SK-N-SH (cell line): Measurements from ENCODE around the gene ARF5. TPM values are rescaled to one million over a fixed set of nuclear protein-coding genes. Genes with fewer than 3 reads are reported as not detected.

Experiments
- CTCF ChIA-PET: fragments of 300-600, 350-600 bp; formaldehyde crosslinking; extraction: SDS; loops from one replicate; lab custom pipeline; 2021; lab: Yijun Ruan, JAX
- POLR2A ChIA-PET: fragments of 350-600 bp; sonication (Branson Sonifier 250); formaldehyde crosslinking; extraction: SDS; loops from one replicate; lab custom pipeline; 2020; ENCODE audit warnings: antibody characterized with exemption, inconsistent platforms; lab: Yijun Ruan, JAX
- DNase-seq: peaks from one replicate; pipeline ENCODE4 v3.0.0; 2012
- H2AFZ ChIP-seq: fragments of 200-600 bp; sonication (generic); 2 replicates; pipeline ENCODE4 v1.8.1; 2016; ENCODE audit warnings: antibody characterized with exemption, mild to moderate bottlenecking, low read depth
- H3F3A ChIP-seq: fragments of 200-600 bp; sonication (generic); replicated peaks from 2 replicates; pipeline ENCODE3; 2016; ENCODE audit warnings: antibody characterized with exemption, mild to moderate bottlenecking; ENCODE audit not compliant: insufficient read depth
- H3K27ac ChIP-seq, 2 experiments: fragments of 200-500 bp in 1 of 2; fragments of 200-600 bp in 1 of 2; sonication (Bioruptor generic) in 1 of 2; sonication (generic), shearing (Covaris generic) in 1 of 2; 2 replicates each; pipeline versions ENCODE4 v1.5.1 to v1.6.1; 2014 to 2016; ENCODE audit warnings: low read depth in 2 of 2, inconsistent platforms in 1 of 2, low read length in 1 of 2, mild to moderate bottlenecking in 1 of 2, mixed read lengths in 1 of 2
- H3K27me3 ChIP-seq: fragments of 200-600 bp; sonication (generic), shearing (Covaris generic); 2 replicates; pipeline ENCODE4 v1.6.1; 2016; ENCODE audit warnings: mixed run types; ENCODE audit not compliant: insufficient read depth
- H3K36me3 ChIP-seq, 2 experiments: fragments of 200-500 bp in 1 of 2; fragments of 200-600 bp in 1 of 2; sonication (Bioruptor generic) in 1 of 2; sonication (generic) in 1 of 2; replicated peaks in 1 of 2; 2 replicates each; pipeline versions ENCODE3 to v1.5.1; 2014 to 2016; ENCODE audit warnings: low read length in 1 of 2, mild to moderate bottlenecking in 1 of 2; ENCODE audit not compliant: insufficient read depth in 2 of 2, control insufficient read depth in 1 of 2
- H3K4me1 ChIP-seq, 2 experiments: fragments of 200-500 bp in 1 of 2; fragments of 200-600 bp in 1 of 2; sonication (Bioruptor generic) in 1 of 2; sonication (generic), shearing (Covaris generic) in 1 of 2; 2 replicates each; pipeline versions ENCODE4 v1.5.1 to v1.6.1; 2014 to 2016; ENCODE audit warnings: low read depth in 1 of 2, low read length in 1 of 2, mixed run types in 1 of 2; ENCODE audit not compliant: insufficient read depth in 2 of 2, control insufficient read depth in 1 of 2
- H3K4me2 ChIP-seq: fragments of 200-600 bp; sonication (generic), shearing (Covaris generic); 2 replicates; pipeline ENCODE4 v1.6.1; 2017; ENCODE audit warnings: mixed run types
- H3K4me3 ChIP-seq, 2 experiments: fragments of 200-500 bp in 1 of 2; fragments of 200-600 bp in 1 of 2; sonication (Bioruptor generic) in 1 of 2; sonication (generic), shearing (Covaris generic) in 1 of 2; 2 replicates each; pipeline versions ENCODE4 v1.5.1 to v1.8.1; 2014 to 2016; ENCODE audit warnings: low read depth in 2 of 2, inconsistent platforms in 1 of 2, low read length in 1 of 2, mild to moderate bottlenecking in 1 of 2, mixed read lengths in 1 of 2, moderate library complexity in 1 of 2
- H3K79me2 ChIP-seq: fragments of 200-600 bp; sonication (generic); 2 replicates; pipeline ENCODE4 v1.8.1; 2017; ENCODE audit warnings: mild to moderate bottlenecking; ENCODE audit not compliant: insufficient read depth
- H3K9ac ChIP-seq: fragments of 200-600 bp; sonication (generic); 2 replicates; pipeline ENCODE4 v1.6.1; 2017; ENCODE audit warnings: mixed run types
- H3K9me2 ChIP-seq: fragments of 200-600 bp; sonication (generic); 2 replicates; pipeline ENCODE4 v1.6.1; 2017; ENCODE audit warnings: mixed run types
- H3K9me3 ChIP-seq: fragments of 200-600 bp; sonication (generic); 2 replicates; pipeline ENCODE4 v1.6.1; 2017; ENCODE audit warnings: mixed run types, mild to moderate bottlenecking, moderate library complexity
- H4K20me1 ChIP-seq: fragments of 200-600 bp; sonication (generic); 2 replicates; pipeline ENCODE4 v1.6.1; 2017; ENCODE audit warnings: mild to moderate bottlenecking, mixed run types; ENCODE audit not compliant: insufficient read depth
- CHD2 ChIP-seq: fragments of 150-350 bp; IDR thresholded peaks from 2 replicates; pipeline ENCODE4 v1.6.1; 2018; ENCODE audit warnings: low read length; ENCODE audit not compliant: partially characterized antibody
- EP300 ChIP-seq, 2 experiments: IDR thresholded peaks; 2 replicates each; pipeline versions ENCODE4 v1.4.0 to v1.6.1; 2012; ENCODE audit warnings: borderline replicate concordance in 1 of 2, low read depth in 1 of 2, low read length in 1 of 2
- FOXM1 ChIP-seq: IDR thresholded peaks from 2 replicates; pipeline ENCODE4 v1.4.0; 2012; ENCODE audit warnings: low read depth, mild to moderate bottlenecking
- IRF3 ChIP-seq: fragments of 150-350 bp; IDR thresholded peaks from 2 replicates; pipeline ENCODE4 v1.6.1; 2016; ENCODE audit warnings: mild to moderate bottlenecking, low read depth, low read length
- MAX ChIP-seq: IDR thresholded peaks from 2 replicates; pipeline ENCODE4 v1.4.0; 2012; ENCODE audit warnings: low read depth
- MEF2A ChIP-seq: IDR thresholded peaks from 2 replicates; pipeline ENCODE4 v1.4.0; 2012; ENCODE audit warnings: low read depth, borderline replicate concordance
- MXI1 ChIP-seq: IDR thresholded peaks from 2 replicates; pipeline ENCODE4 v1.6.1; 2012; ENCODE audit warnings: mild to moderate bottlenecking, low read depth, low read length, improper control_type of control experiment
- NFIC ChIP-seq: IDR thresholded peaks from 2 replicates; pipeline ENCODE4 v1.4.0; 2012; ENCODE audit warnings: borderline replicate concordance
- NRF1 ChIP-seq: IDR thresholded peaks from 2 replicates; pipeline ENCODE4 v1.6.1; 2012; ENCODE audit warnings: low read depth, mild to moderate bottlenecking, low read length
- POLR2AphosphoS5 ChIP-seq: IDR thresholded peaks from 2 replicates; pipeline ENCODE4 v1.6.1; 2012; ENCODE audit warnings: low read depth, low read length
- RAD21 ChIP-seq: IDR thresholded peaks from 2 replicates; pipeline ENCODE4 v1.6.1; 2012; ENCODE audit warnings: mild to moderate bottlenecking, low read length
- REST ChIP-seq: IDR thresholded peaks from 2 replicates; pipeline ENCODE4 v1.6.1; 2012; ENCODE audit warnings: mild to moderate bottlenecking, low read depth, low read length, moderate library complexity
- TAF1 ChIP-seq: IDR thresholded peaks from 2 replicates; pipeline ENCODE4 v1.6.1; 2012; ENCODE audit warnings: low read depth, mild to moderate bottlenecking, low read length, moderate library complexity, borderline replicate concordance
- TEAD4 ChIP-seq: IDR thresholded peaks from 2 replicates; pipeline ENCODE4 v1.4.0; 2012; ENCODE audit warnings: mild to moderate bottlenecking, borderline replicate concordance; ENCODE audit not compliant: insufficient read depth
- USF1 ChIP-seq: IDR thresholded peaks from 2 replicates; pipeline ENCODE4 v1.4.0; 2012; ENCODE audit warnings: low read depth, borderline replicate concordance
- USF2 ChIP-seq: fragments of 150-350 bp; IDR thresholded peaks from 2 replicates; pipeline ENCODE4 v1.6.1; 2017; ENCODE audit warnings: antibody characterized with exemption, low read length, low read depth, borderline replicate concordance
- YY1 ChIP-seq: IDR thresholded peaks from 2 replicates; pipeline ENCODE4 v1.4.0; 2012; ENCODE audit warnings: low read depth, mild to moderate bottlenecking
- ZBTB33 ChIP-seq: IDR thresholded peaks from 2 replicates; pipeline ENCODE4 v1.4.0; 2012; ENCODE audit warnings: low read depth, borderline replicate concordance
- WGBS: methylation state at CpG from one replicate; pipeline ENCODE4 v1.1.6; 2017; ENCODE audit warnings: low lambda C conversion rate; 5-methylcytosine and 5-hydroxymethylcytosine counted together
- polyA plus RNA-seq, 3 experiments: library from polyadenylated mRNA; depleted of rRNA; stranded (reverse); fragments of >200 nt; gene quantifications; 2 replicates each; pipeline ENCODE4 v1.2.3, GENCODE V29; 2012

Gene ARF5
- polyA plus RNA-seq, 1 of the 3 experiments (the other 2 are of a cell fraction) = 562 TPM

GRCh38 chr7:127608446-127608845 lies 20.2 kb downstream of the ARF5 start:
- Histone ChIP-seq H4K20me1 (no peaks in the 10 kb centered on the region), H3K4me3 (no peak overlapping the region), H3K27ac (no peak overlapping the region), H3K9me3 (no peaks in the 10 kb centered on the region), H3K79me2 (no peaks in the 10 kb centered on the region), H2AFZ (no peak overlapping the region), H3K36me3 (no peaks in the 10 kb centered on the region), H3K9ac (no peak overlapping the region), H3F3A (no peaks in the 10 kb centered on the region), H3K4me1 (no peaks in the 10 kb centered on the region), H3K27me3 (peaks cover 2% of the 10 kb centered on the region), H3K9me2 (no peaks in the 10 kb centered on the region), H3K4me2 (no peak overlapping the region)
- DNase-seq = no peak
- TF ChIP-seq FOXM1 (no peak), POLR2AphosphoS5 (no peak), RAD21 (no peak), REST (no peak), TAF1 (no peak), MXI1 (no peak), NFIC (no peak), USF2 (no peak), YY1 (no peak), TEAD4 (no peak), USF1 (no peak), CHD2 (no peak), MEF2A (no peak), MAX (no peak), NRF1 (no peak), IRF3 (no peak), ZBTB33 (no peak), EP300 (IDR thresholded peaks at IDR 0.05; ENCODE audit: borderline replicate concordance in 1 of 2, low read depth in 1 of 2, low read length in 1 of 2) (no peak)
- 39% methylated on average over 6 of the region's 6 CpGs for WGBS
- ChIA-PET POLR2A (no interaction called here), CTCF (interaction anchor here (1.2 to 2.0 kb wide), 2 partner anchors 20 to 600 kb away, joined by 3 to 7 read pairs; partner anchors contain the start of gene ARF5)
